Tibial nerve (tissue), 4 donors: ENCODE measurements around the gene ACP1. TPM values are rescaled to one million over a fixed set of nuclear protein-coding genes. Genes with fewer than 3 reads are reported as not detected.

Experiments
- DNase-seq, 2 donors: peaks; one replicate each; pipeline ENCODE4 v3.0.0-alpha.2; 2019; ENCODE audit warnings: low spot score in 2 of 2
- H3K27ac ChIP-seq, 4 donors: fragments of 200-600 bp; sonication (generic) in 3 of 4; one replicate each; pipeline ENCODE4 v1.5.1; 2017 to 2019; ENCODE audit warnings: mild to moderate bottlenecking in 1 of 4
- H3K27me3 ChIP-seq, 2 donors: fragments of 200-600 bp; sonication (generic) in 1 of 2; one replicate each; pipeline versions ENCODE4 v1.5.1 to v1.6.0; 2017 to 2019
- H3K36me3 ChIP-seq, 3 donors: fragments of 200-600 bp; sonication (generic); one replicate each; pipeline ENCODE4 v1.5.1; 2018 to 2019
- H3K4me1 ChIP-seq, 4 donors: fragments of 200-600 bp; sonication (generic) in 3 of 4; one replicate each; pipeline ENCODE4 v1.5.1; 2017 to 2019
- H3K4me3 ChIP-seq, 4 donors: fragments of 200-600 bp; sonication (generic) in 3 of 4; one replicate each; pipeline ENCODE4 v1.5.1; 2017 to 2019; ENCODE audit warnings: mild to moderate bottlenecking in 1 of 4, moderate library complexity in 1 of 4
- H3K9me3 ChIP-seq, 4 donors: fragments of 200-600 bp; sonication (generic) in 3 of 4; one replicate each; pipeline ENCODE4 v1.5.1; 2017 to 2019
- CTCF ChIP-seq, 5 experiments: fragments of 200-600 bp in 3 of 5; fragments of 450-650 bp in 2 of 5; sonication (generic) in 3 of 5; IDR thresholded peaks; one replicate each; pipeline ENCODE4 v1.5.1; 2016 to 2019; ENCODE audit warnings: antibody characterized with exemption in 5 of 5, mild to moderate bottlenecking in 3 of 5, moderate library complexity in 2 of 5
- EP300 ChIP-seq, 2 donors: sonication (generic); formaldehyde crosslinking; IDR thresholded peaks; one replicate each; pipeline ENCODE4 v1.6.1; 2017; ENCODE audit warnings: antibody characterized with exemption in 2 of 2, mild to moderate bottlenecking in 1 of 2
- POLR2A ChIP-seq, 2 donors: fragments of 450-650 bp; IDR thresholded peaks; one replicate each; pipeline ENCODE4 v1.6.1; 2017; ENCODE audit warnings: antibody characterized with exemption in 2 of 2, mild to moderate bottlenecking in 2 of 2, moderate library complexity in 2 of 2
- WGBS, 2 donors: methylation state at CpG; one replicate each; pipeline ENCODE4 v1.1.5; 2018; 5-methylcytosine and 5-hydroxymethylcytosine counted together
- total RNA-seq, 4 donors: library from RNA; depleted of rRNA; stranded (reverse); fragments of >200 nt; gene quantifications; one replicate each; pipeline ENCODE4 v1.1.0, GENCODE V29; 2016

The ACP1 gene
- total RNA-seq, 4 donors from 2014 or later, result 31.2 to 71.2 (median 52.5) TPM

GRCh38 chr2:236993-237539 lies 27.7 kb upstream of the ACP1 start:
- no peak for DNase-seq
- peaks cover 0 to 33% (median 7%) of the 10 kb centered on the region in 3 donors for H3K36me3 ChIP-seq
- H3K9me3 ChIP-seq, result no peaks in the 10 kb centered on the region
- 61 to 62% methylated on average over 6 of the region's 6 CpGs for WGBS, 2 donors
- TF ChIP-seq CTCF (IDR thresholded peaks at IDR 0.05), result no peak
- no peak for TF ChIP-seq EP300 (IDR thresholded peaks at IDR 0.05)
- no peak for TF ChIP-seq POLR2A (IDR thresholded peaks at IDR 0.05)
- H3K27me3 ChIP-seq, result no peaks in the 10 kb centered on the region
- H3K4me1 ChIP-seq, result no peaks in the 10 kb centered on the region
- no peak overlapping the region for H3K4me3 ChIP-seq
- no peak overlapping the region for H3K27ac ChIP-seq

- peaks cover 0 to 6% (median 0%) of the 10 kb centered on the region in 4 donors for H3K9me3 ChIP-seq
- no peaks in the 10 kb centered on the region for H3K27me3 ChIP-seq
- H3K27ac ChIP-seq, result no peak overlapping the region
- no peak for TF ChIP-seq CTCF (IDR thresholded peaks at IDR 0.05)
- TF ChIP-seq EP300 (IDR thresholded peaks at IDR 0.05), result no peak
- no peak overlapping the region for H3K4me3 ChIP-seq
- DNase-seq, result no peak
- peaks cover 0 to 41% (median 7%) of the 10 kb centered on the region in 3 donors for H3K36me3 ChIP-seq
- no peaks in the 10 kb centered on the region for H3K4me1 ChIP-seq
- WGBS, 2 donors, result 57 to 69% methylated on average over 6 of the region's 6 CpGs
Observed at GRCh38 chr2:237878-238277, 26.9 kb upstream of the ACP1 start.

GRCh38 chr2:238431-238830 lies 26.3 kb upstream of the ACP1 start:
- H3K9me3 ChIP-seq, result peaks cover 0 to 8% (median 0%) of the 10 kb centered on the region in 4 donors
- no peak overlapping the region for H3K27ac ChIP-seq
- peaks cover 0 to 47% (median 7%) of the 10 kb centered on the region in 3 donors for H3K36me3 ChIP-seq
- no peaks in the 10 kb centered on the region for H3K4me1 ChIP-seq
- no peak overlapping the region for H3K4me3 ChIP-seq
- TF ChIP-seq POLR2A (IDR thresholded peaks at IDR 0.05) (no peak), EP300 (IDR thresholded peaks at IDR 0.05) (no peak), CTCF (IDR thresholded peaks at IDR 0.05) (no peak)
- no peak for DNase-seq
- no peaks in the 10 kb centered on the region for H3K27me3 ChIP-seq
- 36 to 50% methylated on average over 3 of the region's 3 CpGs for WGBS, 2 donors

- H3K27me3 ChIP-seq, result no peaks in the 10 kb centered on the region
- DNase-seq, result no peak
- H3K4me1 ChIP-seq, result no peaks in the 10 kb centered on the region
- TF ChIP-seq POLR2A (IDR thresholded peaks at IDR 0.05), result no peak
- TF ChIP-seq CTCF (IDR thresholded peaks at IDR 0.05), result no peak
- TF ChIP-seq EP300 (IDR thresholded peaks at IDR 0.05), result no peak
- 76 to 78% methylated on average over 5 of the region's 5 CpGs for WGBS, 2 donors
- no peak overlapping the region for H3K4me3 ChIP-seq
- H3K36me3 ChIP-seq, result peaks cover 0 to 48% (median 7%) of the 10 kb centered on the region in 3 donors
- no peak overlapping the region for H3K27ac ChIP-seq
- peaks cover 0 to 8% (median 0%) of the 10 kb centered on the region in 4 donors for H3K9me3 ChIP-seq
Observed at GRCh38 chr2:238869-239268, 25.9 kb upstream of the ACP1 start.

GRCh38 chr2:244547-244946 lies 20.2 kb upstream of the ACP1 start:
- DNase-seq, result no peak
- TF ChIP-seq POLR2A (IDR thresholded peaks at IDR 0.05) (no peak), EP300 (IDR thresholded peaks at IDR 0.05) (no peak), CTCF (IDR thresholded peaks at IDR 0.05) (no peak)
- no peaks in the 10 kb centered on the region for H3K27me3 ChIP-seq
- no peaks in the 10 kb centered on the region for H3K4me1 ChIP-seq
- H3K9me3 ChIP-seq, result peaks cover 0 to 8% (median 0%) of the 10 kb centered on the region in 4 donors
- H3K27ac ChIP-seq, result no peak overlapping the region
- 92 to 93% methylated on average over 7 of the region's 7 CpGs for WGBS, 2 donors
- peaks cover 0 to 96% (median 14%) of the 10 kb centered on the region in 3 donors for H3K36me3 ChIP-seq
- no peak overlapping the region for H3K4me3 ChIP-seq
